SU-DHL-6 (cell line): ENCODE measurements around the gene PTPN5.

ENCODE experiments used
- H2AFZ ChIP-seq: fragments of 200-600 bp; sonication (generic); 2 replicates; pipeline ENCODE4 v1.6.1; 2014; ENCODE audit warnings: low read depth, mild to moderate bottlenecking, moderate library complexity, mixed read lengths, antibody characterized with exemption, low read length; ENCODE audit not compliant: severe bottlenecking
- H3F3A ChIP-seq: fragments of 200-600 bp; shearing (Covaris generic); 2 replicates; pipeline ENCODE4 v1.6.0; 2016; ENCODE audit warnings: antibody characterized with exemption, mild to moderate bottlenecking; ENCODE audit not compliant: insufficient read depth
- H3K27ac ChIP-seq: fragments of 200-600 bp; sonication (generic); 2 replicates; pipeline ENCODE4 v1.5.1; 2016; ENCODE audit warnings: low read depth, mild to moderate bottlenecking, low read length, moderate library complexity, mixed read lengths
- H3K27me3 ChIP-seq: fragments of 200-600 bp; sonication (generic), shearing (Covaris generic); 2 replicates; pipeline ENCODE4 v1.6.0; 2014; ENCODE audit warnings: mild to moderate bottlenecking, low read length
- H3K36me3 ChIP-seq: fragments of 200-600 bp; sonication (generic); 2 replicates; pipeline ENCODE4 v1.6.1; 2014; ENCODE audit warnings: mild to moderate bottlenecking, low read length, mixed read lengths
- H3K4me2 ChIP-seq: fragments of 300-600, 200-600 bp; shearing (Covaris generic), sonication (generic); 2 replicates; pipeline ENCODE4 v1.6.0; 2014; ENCODE audit warnings: low read length, low read depth, mild to moderate bottlenecking; ENCODE audit not compliant: poor library complexity, severe bottlenecking
- H3K4me3 ChIP-seq: fragments of 200-600 bp; sonication (generic); 2 replicates; pipeline ENCODE4 v1.5.1; 2014; ENCODE audit warnings: antibody characterized with exemption, low read length, mild to moderate bottlenecking, mixed read lengths; ENCODE audit not compliant: insufficient read depth, poor library complexity, severe bottlenecking
- H3K79me2 ChIP-seq: fragments of 200-600 bp; sonication (generic); 2 replicates; pipeline ENCODE4 v1.6.1; 2014; ENCODE audit warnings: mild to moderate bottlenecking, low read length, moderate library complexity; ENCODE audit not compliant: insufficient read depth
- H3K9ac ChIP-seq: fragments of 200-600 bp; sonication (generic); 2 replicates; pipeline ENCODE4 v1.7.0; 2014; ENCODE audit warnings: mild to moderate bottlenecking, low read length
- H3K9me2 ChIP-seq: fragments of 200-600 bp; sonication (generic); replicated peaks from 2 replicates; pipeline ENCODE4 v1.6.1; 2014; ENCODE audit warnings: low read length; ENCODE audit not compliant: insufficient read depth
- H3K9me3 ChIP-seq: fragments of 200-600 bp; sonication (generic); 2 replicates; pipeline ENCODE4 v1.6.1; 2014; ENCODE audit warnings: low read length, mixed read lengths; ENCODE audit not compliant: insufficient read depth
- H4K20me1 ChIP-seq: fragments of 200-600 bp; sonication (generic); 2 replicates; pipeline ENCODE4 v1.6.1; 2014; ENCODE audit warnings: low read depth, mild to moderate bottlenecking, antibody characterized with exemption, low read length, moderate library complexity, mixed read lengths
- EZH2phosphoT487 ChIP-seq: fragments of 200-600 bp; sonication (generic), shearing (Covaris generic); conservative IDR thresholded peaks from 2 replicates; pipeline ENCODE4 v1.6.1; 2018; ENCODE audit warnings: mild to moderate bottlenecking, antibody characterized with exemption, low read length, moderate library complexity, mixed read lengths
- TF ChIP-seq, protein P1 (sequence below): fragments of 200-600 bp; sonication (generic); IDR thresholded peaks from one replicate; pipeline ENCODE4 v1.5.1; 2017; ENCODE audit warnings: antibody characterized with exemption, mild to moderate bottlenecking, low read length, moderate library complexity; ENCODE audit not compliant: insufficient read depth, poor library complexity, severe bottlenecking

PTPN5 gene

DNA sequence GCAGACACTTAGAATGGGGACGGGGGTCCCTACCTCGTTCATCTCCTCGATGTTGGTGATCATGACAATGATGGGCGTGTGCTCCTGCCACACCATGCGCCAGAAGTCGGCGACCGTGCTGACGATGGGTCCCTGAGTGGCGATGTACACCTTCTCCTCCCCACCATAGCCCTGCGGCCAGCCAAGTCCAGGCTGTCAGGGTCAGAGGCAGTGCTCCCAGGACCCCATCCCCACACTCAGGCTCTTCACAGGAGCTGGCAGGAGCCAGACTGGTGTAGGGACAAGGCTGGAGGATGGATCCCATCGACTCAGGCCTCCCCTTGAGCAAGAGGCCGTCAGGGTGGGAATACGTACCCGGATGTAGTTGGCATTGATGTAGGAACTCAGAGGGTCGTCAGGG, 58.4 kb downstream of the PTPN5 start:
- H4K20me1 ChIP-seq: no peaks in the 10 kb centered on the region
- no peaks in the 10 kb centered on the region for H3F3A ChIP-seq
- H3K79me2 ChIP-seq: no peaks in the 10 kb centered on the region
- H3K36me3 ChIP-seq: no peaks in the 10 kb centered on the region
- H3K4me3 ChIP-seq: no peak overlapping the region
- no peak overlapping the region for H3K9ac ChIP-seq
- H3K4me2 ChIP-seq: no peak overlapping the region
- H3K27ac ChIP-seq: no peak overlapping the region
- H2AFZ ChIP-seq: no peak overlapping the region
- H3K27me3 ChIP-seq: no peaks in the 10 kb centered on the region
- no peak for TF ChIP-seq EZH2phosphoT487
- TF ChIP-seq, protein P1, sequence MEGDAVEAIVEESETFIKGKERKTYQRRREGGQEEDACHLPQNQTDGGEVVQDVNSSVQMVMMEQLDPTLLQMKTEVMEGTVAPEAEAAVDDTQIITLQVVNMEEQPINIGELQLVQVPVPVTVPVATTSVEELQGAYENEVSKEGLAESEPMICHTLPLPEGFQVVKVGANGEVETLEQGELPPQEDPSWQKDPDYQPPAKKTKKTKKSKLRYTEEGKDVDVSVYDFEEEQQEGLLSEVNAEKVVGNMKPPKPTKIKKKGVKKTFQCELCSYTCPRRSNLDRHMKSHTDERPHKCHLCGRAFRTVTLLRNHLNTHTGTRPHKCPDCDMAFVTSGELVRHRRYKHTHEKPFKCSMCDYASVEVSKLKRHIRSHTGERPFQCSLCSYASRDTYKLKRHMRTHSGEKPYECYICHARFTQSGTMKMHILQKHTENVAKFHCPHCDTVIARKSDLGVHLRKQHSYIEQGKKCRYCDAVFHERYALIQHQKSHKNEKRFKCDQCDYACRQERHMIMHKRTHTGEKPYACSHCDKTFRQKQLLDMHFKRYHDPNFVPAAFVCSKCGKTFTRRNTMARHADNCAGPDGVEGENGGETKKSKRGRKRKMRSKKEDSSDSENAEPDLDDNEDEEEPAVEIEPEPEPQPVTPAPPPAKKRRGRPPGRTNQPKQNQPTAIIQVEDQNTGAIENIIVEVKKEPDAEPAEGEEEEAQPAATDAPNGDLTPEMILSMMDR: no peak
- no peaks in the 10 kb centered on the region for H3K9me3 ChIP-seq
- H3K9me2 ChIP-seq: no peaks in the 10 kb centered on the region

DNA sequence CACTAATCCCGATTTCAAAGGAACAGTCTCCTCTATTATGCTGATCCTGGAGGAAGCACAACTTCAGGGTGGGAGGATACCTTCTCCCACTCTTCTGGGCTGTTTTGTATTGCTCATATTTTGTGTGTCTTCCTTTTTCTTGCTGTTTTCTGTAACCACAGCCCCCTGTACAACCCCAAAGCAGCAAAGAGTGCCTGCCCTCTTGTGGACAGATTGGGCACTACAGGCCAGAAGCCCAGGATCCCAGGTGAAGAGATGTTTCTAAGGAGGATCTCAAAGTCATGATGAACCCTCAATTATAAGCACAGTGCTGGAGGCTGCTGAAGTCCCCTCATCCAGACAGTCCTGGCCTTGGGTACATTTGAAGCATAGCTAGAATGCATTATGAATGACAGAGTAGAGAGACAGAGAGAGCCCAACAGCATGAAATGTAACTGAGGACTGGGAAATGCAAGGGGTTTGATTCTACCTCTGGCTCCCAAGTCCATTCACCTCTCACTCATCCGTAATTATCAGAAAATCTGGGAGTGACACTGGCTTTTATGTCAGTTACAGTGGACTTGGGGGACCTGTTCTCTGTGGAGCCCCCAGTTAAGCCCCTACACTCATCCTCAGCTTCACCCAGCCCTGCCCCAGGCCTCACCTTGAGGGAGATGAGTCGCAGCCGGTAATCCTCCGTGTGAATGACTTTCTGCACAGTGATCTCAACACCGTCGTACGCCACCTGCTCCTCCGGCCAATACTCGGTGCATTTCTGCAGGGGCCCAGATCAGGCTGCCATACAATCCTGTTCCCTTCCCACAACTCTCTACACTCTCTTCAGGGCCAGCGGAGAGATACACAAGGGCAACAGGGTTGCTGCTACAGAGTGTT, 59.4 kb downstream of the PTPN5 start:
- H2AFZ ChIP-seq: no peak overlapping the region
- H3K27ac ChIP-seq: no peak overlapping the region
- H4K20me1 ChIP-seq: no peaks in the 10 kb centered on the region

DNA sequence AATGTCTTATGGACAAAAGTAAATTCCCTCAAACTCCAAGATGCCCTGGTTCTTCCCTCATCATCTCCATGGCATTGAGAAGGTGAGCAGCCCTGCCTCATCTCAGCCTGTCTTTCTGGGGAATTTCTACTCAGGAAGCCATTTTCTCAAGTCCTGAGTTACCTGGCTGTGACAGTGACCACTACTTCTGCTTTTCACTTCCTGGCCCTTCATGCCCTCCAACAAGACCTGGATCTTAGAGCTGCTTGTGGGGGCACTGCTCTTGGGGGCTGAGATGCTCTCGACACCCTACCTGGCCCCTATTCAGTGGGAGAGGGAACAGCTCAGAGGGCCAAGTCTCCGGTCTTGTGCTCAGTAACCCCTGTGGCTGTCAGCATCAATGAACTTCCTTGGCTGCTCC, 60.2 kb downstream of the PTPN5 start:
- Histone ChIP-seq H3K27ac (no peak overlapping the region), H3K9me3 (no peaks in the 10 kb centered on the region), H3K9me2 (no peaks in the 10 kb centered on the region), H4K20me1 (no peaks in the 10 kb centered on the region), H3F3A (no peaks in the 10 kb centered on the region), H2AFZ (no peak overlapping the region), H3K36me3 (no peaks in the 10 kb centered on the region), H3K27me3 (no peaks in the 10 kb centered on the region), H3K9ac (no peak overlapping the region), H3K4me2 (no peak overlapping the region), H3K4me3 (no peak overlapping the region), H3K79me2 (no peaks in the 10 kb centered on the region)
- no peak for TF ChIP-seq EZH2phosphoT487
- TF ChIP-seq, protein P1: no peak

More for the DNA sequence above, 59.4 kb downstream of the PTPN5 start:
- Histone ChIP-seq H3K9me3 (no peaks in the 10 kb centered on the region), H3K79me2 (no peaks in the 10 kb centered on the region), H3K9ac (no peak overlapping the region), H3F3A (no peaks in the 10 kb centered on the region), H3K9me2 (no peaks in the 10 kb centered on the region), H3K27me3 (no peaks in the 10 kb centered on the region), H3K36me3 (no peaks in the 10 kb centered on the region), H3K4me3 (no peak overlapping the region), H3K4me2 (no peak overlapping the region)
- TF ChIP-seq EZH2phosphoT487: no peak
- TF ChIP-seq, protein P1: peak; percentile 100
